GM23338 (cell line): ENCODE data around the gene REPIN1. TPM values are rescaled to one million over a fixed set of nuclear protein-coding genes. Genes with fewer than 3 reads are reported as not detected.
A peak's percentile ranks its signal among the peaks of the same experiment; 100 is the strongest.

ENCODE experiments used
- ATAC-seq: fragments of 200-7000 bp; cut with Tn5 transposase; 3 replicates; pipeline ENCODE4 v1.9.1; 2020
- DNase-seq: peaks from one replicate; pipeline ENCODE4 v3.0.0-alpha.2; 2015; ENCODE audit warnings: low spot score
- H2AFZ ChIP-seq: fragments of 200-600 bp; sonication (generic); 2 replicates; pipeline ENCODE4 v1.8.0; 2016; ENCODE audit warnings: antibody characterized with exemption, mild to moderate bottlenecking, moderate library complexity
- H3F3A ChIP-seq: fragments of 200-600 bp; sonication (generic); replicated peaks from 2 replicates; pipeline ENCODE4 v1.8.0; 2017; ENCODE audit warnings: antibody characterized with exemption, mixed run types, low read depth
- H3K27ac ChIP-seq: fragments of 200-600 bp; sonication (generic); 2 replicates; pipeline ENCODE4 v1.6.1; 2016; ENCODE audit warnings: low read depth
- H3K27me3 ChIP-seq: fragments of 200-600 bp; sonication (generic); 2 replicates; pipeline ENCODE4 v1.8.0; 2016; ENCODE audit warnings: mild to moderate bottlenecking, mixed run types, moderate library complexity; ENCODE audit not compliant: insufficient read depth
- H3K36me3 ChIP-seq: fragments of 200-600 bp; sonication (generic); 2 replicates; pipeline ENCODE4 v1.8.0; 2016; ENCODE audit warnings: mild to moderate bottlenecking; ENCODE audit not compliant: insufficient read depth
- H3K4me1 ChIP-seq: fragments of 200-600 bp; sonication (generic); 2 replicates; pipeline ENCODE4 v1.8.0; 2016; ENCODE audit warnings: mild to moderate bottlenecking, moderate library complexity; ENCODE audit not compliant: insufficient read depth
- H3K4me2 ChIP-seq: fragments of 200-600 bp; sonication (generic); 2 replicates; pipeline ENCODE4 v1.7.1; 2017; ENCODE audit warnings: mixed run types
- H3K4me3 ChIP-seq: fragments of 200-600 bp; sonication (generic); 2 replicates; pipeline ENCODE4 v1.6.1; 2016; ENCODE audit warnings: mixed run types
- H3K79me2 ChIP-seq: fragments of 200-600 bp; sonication (generic); replicated peaks from 2 replicates; pipeline ENCODE4 v1.8.0; 2017; ENCODE audit warnings: mild to moderate bottlenecking; ENCODE audit not compliant: insufficient read depth
- H3K9me2 ChIP-seq: fragments of 200-600 bp; sonication (generic); 2 replicates; pipeline ENCODE4 v1.8.0; 2017; ENCODE audit not compliant: insufficient read depth
- H4K20me1 ChIP-seq: fragments of 200-600 bp; sonication (generic); replicated peaks from 2 replicates; pipeline ENCODE4 v1.8.0; 2017; ENCODE audit warnings: mild to moderate bottlenecking; ENCODE audit not compliant: insufficient read depth
- H3K27ac Mint-ChIP-seq: 2 replicates; pipeline ENCODE4 v1.8.0; 2020; ENCODE audit warnings: inconsistent platforms, mild to moderate bottlenecking, moderate library complexity, mixed read lengths
- H3K27me3 Mint-ChIP-seq: 3 replicates; pipeline ENCODE4 v1.8.0; 2022; ENCODE audit warnings: low read depth, mild to moderate bottlenecking, moderate library complexity, mixed read lengths, inconsistent platforms; ENCODE audit not compliant: insufficient read depth, poor library complexity
- H3K36me3 Mint-ChIP-seq: 3 replicates; pipeline ENCODE4 v1.8.0; 2021; ENCODE audit warnings: low read depth, mild to moderate bottlenecking, inconsistent platforms, moderate library complexity, mixed read lengths
- H3K4me1 Mint-ChIP-seq: 3 replicates; pipeline ENCODE4 v1.8.0; 2020; ENCODE audit warnings: mild to moderate bottlenecking, inconsistent platforms, mixed read lengths
- H3K4me3 Mint-ChIP-seq: 3 replicates; pipeline ENCODE4 v1.8.0; 2021; ENCODE audit warnings: moderate library complexity, mild to moderate bottlenecking, inconsistent platforms, mixed read lengths
- H3K9me3 Mint-ChIP-seq: 3 replicates; pipeline ENCODE4 v1.8.0; 2020; ENCODE audit warnings: moderate library complexity, mild to moderate bottlenecking, inconsistent platforms, mixed read lengths
- CREB1 ChIP-seq: fragments of 250-450 bp; sonication (Bioruptor Pico); IDR thresholded peaks from 2 replicates; pipeline ENCODE4 v1.5.0; 2020; ENCODE audit warnings: low read depth, mild to moderate bottlenecking, moderate library complexity
- ETS1 ChIP-seq: IDR thresholded peaks from 2 replicates; pipeline ENCODE4 v1.6.1; 2016; ENCODE audit warnings: antibody characterized with exemption
- EZH2 ChIP-seq: fragments of 200-600 bp; sonication (generic); IDR thresholded peaks from one replicate; pipeline ENCODE4 v1.8.0; 2017; ENCODE audit warnings: antibody characterized with exemption, mild to moderate bottlenecking, low read depth; ENCODE audit not compliant: unreplicated experiment
- EZH2phosphoT487 ChIP-seq: fragments of 200-600 bp; sonication (generic); IDR thresholded peaks from one replicate; pipeline ENCODE4 v1.8.1; 2018; ENCODE audit warnings: antibody characterized with exemption; ENCODE audit not compliant: unreplicated experiment
- NANOG ChIP-seq: IDR thresholded peaks from 2 replicates; pipeline ENCODE4 v1.6.1; 2016; ENCODE audit warnings: antibody characterized with exemption, borderline replicate concordance
- POLR2AphosphoS5 ChIP-seq: IDR thresholded peaks from 2 replicates; pipeline ENCODE4 v1.6.1; 2016; ENCODE audit warnings: antibody characterized with exemption, low read depth
- STAT1 ChIP-seq: IDR thresholded peaks from one replicate; pipeline ENCODE4 v1.6.1; 2016; ENCODE audit warnings: antibody characterized with exemption; ENCODE audit not compliant: unreplicated experiment
- polyA plus RNA-seq: library from polyadenylated mRNA; unstranded; fragments of >200 nt; fragmentation: Nextera tagmentation; extraction: Ambion mirVana; gene quantifications from 2 replicates; pipeline ENCODE4 v1.2.1, GENCODE V29; 2016
- total RNA-seq: library from RNA; depleted of rRNA; stranded (reverse); fragments of >200 nt; shearing (Covaris generic); gene quantifications from 2 replicates; pipeline ENCODE4 v1.2.3, GENCODE V29; 2014
- TF ChIP-seq, protein P1 (sequence below): IDR thresholded peaks from one replicate; pipeline ENCODE4 v1.6.1; 2018; ENCODE audit warnings: antibody characterized with exemption; ENCODE audit not compliant: unreplicated experiment
- TF ChIP-seq, protein P2 (sequence below): fragments of 250-450 bp; sonication (Bioruptor Pico); IDR thresholded peaks from 2 replicates; pipeline ENCODE4 v1.5.0; 2020; ENCODE audit warnings: mild to moderate bottlenecking, moderate library complexity

REPIN1 gene
- total and polyA plus RNA-seq, 2 experiments from 2014 or later, result 29.8 to 156 TPM

- H3K4me2 ChIP-seq, result no peak overlapping the region; the same call in 1 of the 2 replicates
- peaks cover 37% of the 10 kb centered on the region for H3F3A ChIP-seq
- H3K79me2 ChIP-seq, result peaks cover 26% of the 10 kb centered on the region
- no peaks in the 10 kb centered on the region; the same call in 2 of the 3 replicates for H3K9me3 Mint-ChIP-seq
- peaks cover 66% of the 10 kb centered on the region for H3K4me1 Mint-ChIP-seq
- no peak overlapping the region for H3K4me3 ChIP-seq
- peaks cover 12% of the 10 kb centered on the region for H3K36me3 ChIP-seq
- TF ChIP-seq ETS1 (no peak), POLR2AphosphoS5 (peak; percentile 19), STAT1 (no peak)
- TF ChIP-seq, protein P1, sequence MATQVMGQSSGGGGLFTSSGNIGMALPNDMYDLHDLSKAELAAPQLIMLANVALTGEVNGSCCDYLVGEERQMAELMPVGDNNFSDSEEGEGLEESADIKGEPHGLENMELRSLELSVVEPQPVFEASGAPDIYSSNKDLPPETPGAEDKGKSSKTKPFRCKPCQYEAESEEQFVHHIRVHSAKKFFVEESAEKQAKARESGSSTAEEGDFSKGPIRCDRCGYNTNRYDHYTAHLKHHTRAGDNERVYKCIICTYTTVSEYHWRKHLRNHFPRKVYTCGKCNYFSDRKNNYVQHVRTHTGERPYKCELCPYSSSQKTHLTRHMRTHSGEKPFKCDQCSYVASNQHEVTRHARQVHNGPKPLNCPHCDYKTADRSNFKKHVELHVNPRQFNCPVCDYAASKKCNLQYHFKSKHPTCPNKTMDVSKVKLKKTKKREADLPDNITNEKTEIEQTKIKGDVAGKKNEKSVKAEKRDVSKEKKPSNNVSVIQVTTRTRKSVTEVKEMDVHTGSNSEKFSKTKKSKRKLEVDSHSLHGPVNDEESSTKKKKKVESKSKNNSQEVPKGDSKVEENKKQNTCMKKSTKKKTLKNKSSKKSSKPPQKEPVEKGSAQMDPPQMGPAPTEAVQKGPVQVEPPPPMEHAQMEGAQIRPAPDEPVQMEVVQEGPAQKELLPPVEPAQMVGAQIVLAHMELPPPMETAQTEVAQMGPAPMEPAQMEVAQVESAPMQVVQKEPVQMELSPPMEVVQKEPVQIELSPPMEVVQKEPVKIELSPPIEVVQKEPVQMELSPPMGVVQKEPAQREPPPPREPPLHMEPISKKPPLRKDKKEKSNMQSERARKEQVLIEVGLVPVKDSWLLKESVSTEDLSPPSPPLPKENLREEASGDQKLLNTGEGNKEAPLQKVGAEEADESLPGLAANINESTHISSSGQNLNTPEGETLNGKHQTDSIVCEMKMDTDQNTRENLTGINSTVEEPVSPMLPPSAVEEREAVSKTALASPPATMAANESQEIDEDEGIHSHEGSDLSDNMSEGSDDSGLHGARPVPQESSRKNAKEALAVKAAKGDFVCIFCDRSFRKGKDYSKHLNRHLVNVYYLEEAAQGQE, result no peak
- peaks cover 44% of the 10 kb centered on the region for H3K4me1 ChIP-seq
- H3K36me3 Mint-ChIP-seq, result peaks cover 69% of the 10 kb centered on the region
- no peak overlapping the region for H2AFZ ChIP-seq
- no peaks in the 10 kb centered on the region for H3K9me2 ChIP-seq
- DNase-seq (no peak), ATAC-seq (no peak)
- no peak overlapping the region for H3K4me3 Mint-ChIP-seq
- H3K27me3 ChIP-seq, result no peaks in the 10 kb centered on the region
- no peaks in the 10 kb centered on the region for H4K20me1 ChIP-seq
- no peak overlapping the region for H3K27ac Mint-ChIP-seq
- peaks cover 18% of the 10 kb centered on the region for H3K27me3 Mint-ChIP-seq
- 0 out of 2 replicates have a peak overlapping the region, but pooled peaks have one; percentile 39 for H3K27ac ChIP-seq
Observed at GRCh38 chr7:150332852-150333635, 35.6 kb upstream of the REPIN1 start.

- Histone ChIP-seq H3K4me2 (no peak overlapping the region), H3K4me1 (peaks cover 41% of the 10 kb centered on the region), H4K20me1 (no peaks in the 10 kb centered on the region), H3K27me3 (no peaks in the 10 kb centered on the region), H3K36me3 (peaks cover 8% of the 10 kb centered on the region), H3K9me2 (no peaks in the 10 kb centered on the region), H3K79me2 (peaks cover 26% of the 10 kb centered on the region), H3K27ac (0 out of 2 replicates have a peak overlapping the region, but pooled peaks have one; percentile 39), H2AFZ (no peak overlapping the region), H3F3A (peaks cover 31% of the 10 kb centered on the region), H3K4me3 (no peak overlapping the region)
- Mint-ChIP-seq H3K27me3 (peaks cover 19% of the 10 kb centered on the region), H3K4me1 (peaks cover 68% of the 10 kb centered on the region), H3K9me3 (no peaks in the 10 kb centered on the region; the same call in 2 of the 3 replicates), H3K27ac (no peak overlapping the region), H3K36me3 (peaks cover 67% of the 10 kb centered on the region), H3K4me3 (no peak overlapping the region)
- DNase-seq, result no peak
- ATAC-seq, result no peak
- TF ChIP-seq, protein P2, sequence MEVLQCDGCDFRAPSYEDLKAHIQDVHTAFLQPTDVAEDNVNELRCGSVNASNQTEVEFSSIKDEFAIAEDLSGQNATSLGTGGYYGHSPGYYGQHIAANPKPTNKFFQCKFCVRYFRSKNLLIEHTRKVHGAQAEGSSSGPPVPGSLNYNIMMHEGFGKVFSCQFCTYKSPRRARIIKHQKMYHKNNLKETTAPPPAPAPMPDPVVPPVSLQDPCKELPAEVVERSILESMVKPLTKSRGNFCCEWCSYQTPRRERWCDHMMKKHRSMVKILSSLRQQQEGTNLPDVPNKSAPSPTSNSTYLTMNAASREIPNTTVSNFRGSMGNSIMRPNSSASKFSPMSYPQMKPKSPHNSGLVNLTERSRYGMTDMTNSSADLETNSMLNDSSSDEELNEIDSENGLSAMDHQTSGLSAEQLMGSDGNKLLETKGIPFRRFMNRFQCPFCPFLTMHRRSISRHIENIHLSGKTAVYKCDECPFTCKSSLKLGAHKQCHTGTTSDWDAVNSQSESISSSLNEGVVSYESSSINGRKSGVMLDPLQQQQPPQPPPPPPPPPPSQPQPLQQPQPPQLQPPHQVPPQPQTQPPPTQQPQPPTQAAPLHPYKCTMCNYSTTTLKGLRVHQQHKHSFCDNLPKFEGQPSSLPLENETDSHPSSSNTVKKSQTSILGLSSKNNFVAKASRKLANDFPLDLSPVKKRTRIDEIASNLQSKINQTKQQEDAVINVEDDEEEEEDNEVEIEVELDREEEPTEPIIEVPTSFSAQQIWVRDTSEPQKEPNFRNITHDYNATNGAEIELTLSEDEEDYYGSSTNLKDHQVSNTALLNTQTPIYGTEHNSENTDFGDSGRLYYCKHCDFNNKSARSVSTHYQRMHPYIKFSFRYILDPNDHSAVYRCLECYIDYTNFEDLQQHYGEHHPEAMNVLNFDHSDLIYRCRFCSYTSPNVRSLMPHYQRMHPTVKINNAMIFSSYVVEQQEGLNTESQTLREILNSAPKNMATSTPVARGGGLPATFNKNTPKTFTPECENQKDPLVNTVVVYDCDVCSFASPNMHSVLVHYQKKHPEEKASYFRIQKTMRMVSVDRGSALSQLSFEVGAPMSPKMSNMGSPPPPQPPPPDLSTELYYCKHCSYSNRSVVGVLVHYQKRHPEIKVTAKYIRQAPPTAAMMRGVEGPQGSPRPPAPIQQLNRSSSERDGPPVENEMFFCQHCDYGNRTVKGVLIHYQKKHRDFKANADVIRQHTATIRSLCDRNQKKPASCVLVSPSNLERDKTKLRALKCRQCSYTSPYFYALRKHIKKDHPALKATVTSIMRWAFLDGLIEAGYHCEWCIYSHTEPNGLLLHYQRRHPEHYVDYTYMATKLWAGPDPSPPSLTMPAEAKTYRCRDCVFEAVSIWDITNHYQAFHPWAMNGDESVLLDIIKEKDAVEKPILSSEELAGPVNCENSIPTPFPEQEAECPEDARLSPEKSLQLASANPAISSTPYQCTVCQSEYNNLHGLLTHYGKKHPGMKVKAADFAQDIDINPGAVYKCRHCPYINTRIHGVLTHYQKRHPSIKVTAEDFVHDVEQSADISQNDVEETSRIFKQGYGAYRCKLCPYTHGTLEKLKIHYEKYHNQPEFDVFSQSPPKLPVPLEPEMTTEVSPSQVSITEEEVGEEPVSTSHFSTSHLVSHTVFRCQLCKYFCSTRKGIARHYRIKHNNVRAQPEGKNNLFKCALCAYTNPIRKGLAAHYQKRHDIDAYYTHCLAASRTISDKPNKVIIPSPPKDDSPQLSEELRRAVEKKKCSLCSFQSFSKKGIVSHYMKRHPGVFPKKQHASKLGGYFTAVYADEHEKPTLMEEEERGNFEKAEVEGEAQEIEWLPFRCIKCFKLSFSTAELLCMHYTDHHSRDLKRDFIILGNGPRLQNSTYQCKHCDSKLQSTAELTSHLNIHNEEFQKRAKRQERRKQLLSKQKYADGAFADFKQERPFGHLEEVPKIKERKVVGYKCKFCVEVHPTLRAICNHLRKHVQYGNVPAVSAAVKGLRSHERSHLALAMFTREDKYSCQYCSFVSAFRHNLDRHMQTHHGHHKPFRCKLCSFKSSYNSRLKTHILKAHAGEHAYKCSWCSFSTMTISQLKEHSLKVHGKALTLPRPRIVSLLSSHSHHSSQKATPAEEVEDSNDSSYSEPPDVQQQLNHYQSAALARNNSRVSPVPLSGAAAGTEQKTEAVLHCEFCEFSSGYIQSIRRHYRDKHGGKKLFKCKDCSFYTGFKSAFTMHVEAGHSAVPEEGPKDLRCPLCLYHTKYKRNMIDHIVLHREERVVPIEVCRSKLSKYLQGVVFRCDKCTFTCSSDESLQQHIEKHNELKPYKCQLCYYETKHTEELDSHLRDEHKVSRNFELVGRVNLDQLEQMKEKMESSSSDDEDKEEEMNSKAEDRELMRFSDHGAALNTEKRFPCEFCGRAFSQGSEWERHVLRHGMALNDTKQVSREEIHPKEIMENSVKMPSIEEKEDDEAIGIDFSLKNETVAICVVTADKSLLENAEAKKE (CRISPR knock-in tag), result no peak
- TF ChIP-seq CREB1 (CRISPR knock-in tag) (no peak), NANOG (no peak), EZH2phosphoT487 (no peak), EZH2 (no peak), STAT1 (no peak)
Observed at GRCh38 chr7:150333659-150334058, 35.0 kb upstream of the REPIN1 start.
